ENCODE results near the gene EML4.
"Not testable (repeated sequence)": the region's sequence is repeated elsewhere in the genome, so short reads cannot be mapped to it uniquely, and the experiment has no call there.

EML4 gene

DNA sequence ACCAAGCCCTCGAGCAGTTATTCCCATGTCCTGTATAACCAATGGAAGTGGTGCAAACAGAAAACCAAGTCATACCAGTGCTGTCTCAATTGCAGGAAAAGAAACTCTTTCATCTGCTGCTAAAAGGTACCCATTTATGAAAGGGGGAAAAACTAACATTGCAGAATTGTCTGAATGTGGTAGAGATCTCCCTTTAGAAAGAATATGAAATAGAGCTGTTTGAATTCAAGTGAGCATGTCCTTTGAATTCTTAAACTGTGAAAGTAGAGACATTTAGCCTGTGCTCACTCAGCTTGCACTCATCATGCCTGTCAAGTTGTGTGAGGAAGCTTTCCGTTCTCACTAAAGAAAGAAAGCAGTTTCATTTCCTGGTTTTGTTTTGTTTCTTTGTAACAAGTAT, 87.4 kb downstream of the EML4 start:
- Histone ChIP-seq H3K27me3 (ENCODE audit: low read depth) (no peaks in the 10 kb centered on the region), H3K9me3 (no peaks in the 10 kb centered on the region), H3K4me1 (peaks cover 12% of the 10 kb centered on the region), H3K4me3 (no peak overlapping the region), H3K36me3 (replicated peaks) (no peaks in the 10 kb centered on the region)
- in situ Hi-C loops (cut with MboI; ENCODE audit: low sequenced_read_pairs): no loop called here
- no peak for DNase-seq (ENCODE audit: low spot score in 2 of 2)

DNA sequence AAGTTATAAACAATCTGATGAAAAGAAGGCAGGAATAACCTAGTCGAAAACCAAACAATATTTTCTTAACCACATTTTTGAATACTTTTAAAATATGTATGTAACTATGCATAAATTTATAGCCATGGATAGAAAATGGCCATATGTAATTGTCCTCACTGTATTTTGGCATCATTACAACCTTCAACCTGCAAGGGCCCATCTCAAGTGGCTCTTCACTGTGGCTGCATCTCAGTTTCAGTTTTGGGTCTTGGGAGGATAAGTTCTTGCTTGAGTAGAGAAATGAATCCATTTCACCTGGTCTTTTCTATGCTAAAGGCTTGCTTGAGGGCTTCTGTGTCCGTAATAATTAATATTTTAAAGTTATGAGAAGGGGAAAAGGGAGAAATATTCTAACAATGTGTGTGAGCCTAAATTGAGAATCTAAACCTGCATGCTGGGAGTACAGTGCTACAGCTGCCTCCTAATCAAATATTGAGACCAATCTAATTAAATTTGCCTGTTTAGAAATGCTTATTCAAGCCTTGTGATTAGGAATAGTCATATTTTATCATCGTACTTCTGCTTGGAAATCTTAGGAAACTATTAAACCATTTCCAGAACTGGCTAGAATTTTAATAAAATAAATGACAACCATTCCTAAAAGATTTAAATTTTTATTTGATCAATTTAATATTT, 92.5 kb downstream of the EML4 start:
- DNase-seq (ENCODE audit: low spot score in 2 of 2): no peak
- H3K27me3 ChIP-seq (ENCODE audit: low read depth): no peaks in the 10 kb centered on the region
- in situ Hi-C loops (cut with MboI; ENCODE audit: low sequenced_read_pairs): no loop called here

DNA sequence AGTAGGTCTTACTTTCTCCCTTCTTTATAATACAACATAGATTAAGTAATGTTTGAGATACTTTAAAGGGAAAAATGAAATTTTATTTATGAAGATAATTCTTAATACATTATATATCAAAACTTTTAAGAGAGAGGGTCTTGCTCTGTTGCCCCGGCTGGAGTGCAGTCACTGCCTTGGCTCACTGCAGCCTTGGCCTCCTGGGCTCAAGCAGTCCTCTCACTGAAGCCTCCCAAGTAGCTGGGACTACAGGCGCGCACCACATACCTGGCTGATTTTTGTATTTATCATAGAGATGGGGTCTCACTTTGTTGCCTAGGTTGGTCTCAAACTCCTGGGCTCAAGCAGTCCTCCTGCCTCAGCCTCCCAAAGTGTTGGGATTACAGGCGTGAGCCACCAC, 97.1 kb downstream of the EML4 start:
- no peak for DNase-seq (ENCODE audit: low spot score in 2 of 2)
- Histone ChIP-seq H3K4me1 (no peaks in the 10 kb centered on the region), H3K27me3 (ENCODE audit: low read depth) (no peaks in the 10 kb centered on the region), H3K9me3 (no peaks in the 10 kb centered on the region), H3K4me3 (no peak overlapping the region), H3K36me3 (replicated peaks) (no peaks in the 10 kb centered on the region; the same call in 1 of the 2 replicates)
- in situ Hi-C loops (cut with MboI; ENCODE audit: low sequenced_read_pairs): no loop called here

More for the DNA sequence above, 92.5 kb downstream of the EML4 start:
- no peak overlapping the region for H3K4me3 ChIP-seq
- no peaks in the 10 kb centered on the region for H3K4me1 ChIP-seq
- no peaks in the 10 kb centered on the region; the same call in 1 of the 2 replicates for H3K36me3 ChIP-seq (replicated peaks)
- H3K9me3 ChIP-seq: no peaks in the 10 kb centered on the region

DNA sequence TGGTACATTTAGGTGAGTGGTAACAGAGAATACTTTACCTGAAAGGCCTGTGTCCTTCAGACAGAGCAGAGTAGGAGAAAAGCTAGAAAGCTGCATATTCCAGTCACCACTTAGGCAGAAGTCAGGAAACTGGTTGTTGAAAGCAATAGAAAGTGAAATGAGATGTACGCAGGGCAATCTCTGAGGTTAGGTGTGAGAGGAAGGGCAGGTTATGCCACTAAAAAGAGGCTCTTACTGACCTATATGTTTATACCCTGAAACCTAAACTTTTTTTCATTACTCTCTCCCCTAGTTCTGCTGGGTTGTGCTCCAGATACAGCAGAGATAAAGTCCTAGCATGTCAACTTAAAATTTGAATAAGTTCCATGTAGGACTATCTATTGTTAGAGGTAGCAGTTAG, 98.4 kb downstream of the EML4 start:
- in situ Hi-C loops (cut with MboI; ENCODE audit: low sequenced_read_pairs): no loop called here
- DNase-seq (ENCODE audit: low spot score in 2 of 2): no peak
- Histone ChIP-seq H3K4me1 (no peaks in the 10 kb centered on the region), H3K36me3 (replicated peaks) (no peaks in the 10 kb centered on the region; the same call in 1 of the 2 replicates), H3K9me3 (no peaks in the 10 kb centered on the region), H3K27me3 (ENCODE audit: low read depth) (no peaks in the 10 kb centered on the region), H3K4me3 (no peak overlapping the region)

DNA sequence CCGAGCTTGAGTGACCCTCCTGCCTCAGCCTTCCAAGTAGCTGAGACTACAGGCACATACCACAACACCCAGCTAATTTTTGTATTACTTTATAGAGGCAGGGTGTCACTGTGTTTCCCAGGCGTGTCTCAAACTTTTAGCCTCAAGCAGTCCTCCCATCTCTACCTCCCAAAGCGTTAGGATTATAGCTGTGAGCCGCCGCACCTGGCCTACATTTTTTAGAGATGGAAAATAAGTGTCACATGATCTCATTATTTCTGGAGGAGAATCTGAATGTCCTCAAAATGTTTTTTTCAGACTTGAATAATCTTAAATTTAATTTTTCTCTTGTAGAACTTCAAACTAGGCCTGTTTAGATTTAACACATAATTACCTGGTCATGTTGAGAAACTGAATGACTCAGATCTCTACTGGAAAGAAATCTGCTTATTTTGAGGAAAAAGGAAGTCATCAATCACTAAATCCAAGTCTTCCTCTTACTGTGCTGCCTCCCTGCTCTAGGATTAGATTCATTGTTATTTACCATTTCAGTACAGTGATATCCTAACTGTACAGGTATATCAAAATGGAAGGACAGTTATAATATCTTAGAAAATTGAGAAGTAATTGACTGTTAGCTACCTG, 99.5 kb downstream of the EML4 start:
- Histone ChIP-seq H3K36me3 (replicated peaks) (no peaks in the 10 kb centered on the region; the same call in 1 of the 2 replicates), H3K4me1 (peaks cover 7% of the 10 kb centered on the region; the same call in 1 of the 2 replicates), H3K4me3 (no peak overlapping the region), H3K9me3 (no peaks in the 10 kb centered on the region), H3K27me3 (ENCODE audit: low read depth) (no peaks in the 10 kb centered on the region)
- DNase-seq (ENCODE audit: low spot score in 2 of 2): no peak
- in situ Hi-C loops (cut with MboI; ENCODE audit: low sequenced_read_pairs): no loop called here

DNA sequence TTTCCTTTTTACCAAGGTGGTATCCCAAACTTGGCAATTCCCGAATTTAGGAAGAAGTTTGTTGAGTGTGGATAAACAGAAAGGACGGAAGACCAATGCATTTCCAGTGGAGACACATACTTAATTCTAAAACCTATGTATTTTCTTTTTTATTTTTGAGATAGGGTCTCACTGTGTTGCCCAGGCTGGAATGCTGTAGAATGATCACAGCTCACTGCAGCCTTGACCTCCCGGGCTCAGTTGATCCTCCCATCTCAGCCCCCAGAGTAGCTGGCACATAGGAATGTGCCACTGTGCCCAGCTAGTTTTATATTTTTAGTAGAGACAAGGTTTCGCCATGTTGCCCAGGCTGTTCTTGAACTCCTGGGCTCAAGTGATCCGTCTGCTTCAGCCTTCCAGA, 101.6 kb downstream of the EML4 start:
- in situ Hi-C loops (cut with MboI; ENCODE audit: low sequenced_read_pairs): no loop called here
- H3K4me1 ChIP-seq: peaks cover 8% of the 10 kb centered on the region; the same call in 1 of the 2 replicates
- no peaks in the 10 kb centered on the region for H3K9me3 ChIP-seq
- DNase-seq (ENCODE audit: low spot score in 2 of 2): no peak
- no peak overlapping the region for H3K4me3 ChIP-seq
- H3K27me3 ChIP-seq (ENCODE audit: low read depth): no peaks in the 10 kb centered on the region
- H3K36me3 ChIP-seq (replicated peaks): no peaks in the 10 kb centered on the region

DNA sequence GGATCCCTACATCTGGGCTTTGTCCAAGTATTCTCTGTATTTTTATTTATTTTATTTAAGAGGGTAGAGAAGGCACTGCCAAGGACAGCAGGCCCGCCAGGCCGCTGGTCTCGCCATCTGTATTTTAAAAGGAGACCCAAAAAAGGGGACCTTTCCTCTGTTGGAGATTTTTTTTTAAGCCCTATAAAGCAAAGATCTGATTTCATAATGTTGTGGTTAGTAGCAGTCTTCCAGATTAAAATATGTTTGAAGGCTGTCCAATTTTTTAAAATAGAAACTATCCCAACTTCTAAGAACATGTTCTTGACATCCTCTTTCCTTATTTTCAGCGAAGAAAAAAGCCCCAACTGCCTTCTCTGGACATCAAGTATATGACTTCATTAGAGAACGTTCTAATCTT, 102.1 kb downstream of the EML4 start:
- H3K9me3 ChIP-seq; in situ Hi-C loops (cut with MboI; ENCODE audit: low sequenced_read_pairs); H3K36me3 ChIP-seq (replicated peaks); DNase-seq (ENCODE audit: low spot score in 2 of 2); H3K4me3 ChIP-seq; H3K27me3 ChIP-seq (ENCODE audit: low read depth); H3K4me1 ChIP-seq: not testable (repeated sequence)

DNA sequence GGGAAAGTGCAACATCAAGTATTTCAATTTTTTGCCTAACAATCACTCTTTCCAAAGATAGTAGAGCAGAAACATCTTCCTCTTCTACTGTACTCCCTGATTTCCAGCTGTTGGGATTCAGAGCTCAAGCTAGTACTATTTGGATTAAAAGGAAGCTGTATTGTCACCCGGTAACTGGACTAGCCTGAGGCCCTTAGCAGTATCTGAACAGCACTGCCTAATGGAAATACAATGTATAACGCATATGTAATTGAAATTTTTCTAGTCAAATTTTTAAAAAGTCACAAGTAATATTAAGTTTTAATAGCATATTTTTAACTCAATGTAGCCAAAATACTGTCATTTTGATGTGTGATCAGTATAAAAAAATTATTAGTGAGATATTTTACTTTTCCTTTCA, 105.7 kb downstream of the EML4 start:
- in situ Hi-C loops (cut with MboI; ENCODE audit: low sequenced_read_pairs): no loop called here
- no peaks in the 10 kb centered on the region for H3K36me3 ChIP-seq (replicated peaks)
- H3K4me3 ChIP-seq: no peak overlapping the region

DNA sequence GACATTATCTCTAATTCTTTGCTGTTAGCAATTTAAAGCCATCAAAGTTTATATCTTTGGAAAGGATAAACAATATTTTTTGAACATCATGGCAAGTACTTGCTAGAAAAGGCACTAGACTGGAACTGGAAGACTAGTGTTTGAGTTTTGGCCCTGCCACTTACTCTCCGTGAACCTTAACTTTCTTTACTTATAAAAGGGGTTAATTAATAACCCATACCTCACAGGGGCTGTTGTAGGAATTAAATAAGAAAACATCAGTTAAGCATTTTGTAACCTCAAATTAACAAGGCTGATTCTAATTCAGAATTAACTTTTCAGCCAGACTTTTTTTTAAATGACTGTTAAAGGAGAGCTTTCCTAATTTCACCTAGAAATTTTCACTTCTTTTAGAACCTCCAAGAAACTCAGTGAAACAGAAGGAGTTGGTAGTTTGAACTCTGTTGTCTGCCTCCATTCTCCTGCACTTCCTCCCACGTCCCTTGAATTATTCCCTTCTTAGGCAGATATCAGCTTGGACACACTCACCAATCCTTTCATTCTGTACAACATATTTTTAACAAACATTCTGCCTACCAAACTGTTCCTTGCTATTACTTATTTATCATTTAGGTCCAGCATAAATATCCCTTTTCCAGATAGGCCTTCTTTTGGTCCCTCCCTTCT, 112.4 kb downstream of the EML4 start:
- DNase-seq (ENCODE audit: low spot score in 2 of 2): no peak
- Histone ChIP-seq H3K36me3 (replicated peaks) (peaks cover 10% of the 10 kb centered on the region; the same call in 1 of the 2 replicates), H3K9me3 (no peaks in the 10 kb centered on the region), H3K27me3 (ENCODE audit: low read depth) (no peaks in the 10 kb centered on the region), H3K4me1 (no peaks in the 10 kb centered on the region), H3K4me3 (no peak overlapping the region)
- in situ Hi-C loops (cut with MboI; ENCODE audit: low sequenced_read_pairs): no loop called here

More for the DNA sequence above, 105.7 kb downstream of the EML4 start:
- no peaks in the 10 kb centered on the region for H3K27me3 ChIP-seq (ENCODE audit: low read depth)
- no peak for DNase-seq (ENCODE audit: low spot score in 2 of 2)
- H3K4me1 ChIP-seq: peaks cover 8% of the 10 kb centered on the region; the same call in 1 of the 2 replicates
- H3K9me3 ChIP-seq: no peaks in the 10 kb centered on the region

DNA sequence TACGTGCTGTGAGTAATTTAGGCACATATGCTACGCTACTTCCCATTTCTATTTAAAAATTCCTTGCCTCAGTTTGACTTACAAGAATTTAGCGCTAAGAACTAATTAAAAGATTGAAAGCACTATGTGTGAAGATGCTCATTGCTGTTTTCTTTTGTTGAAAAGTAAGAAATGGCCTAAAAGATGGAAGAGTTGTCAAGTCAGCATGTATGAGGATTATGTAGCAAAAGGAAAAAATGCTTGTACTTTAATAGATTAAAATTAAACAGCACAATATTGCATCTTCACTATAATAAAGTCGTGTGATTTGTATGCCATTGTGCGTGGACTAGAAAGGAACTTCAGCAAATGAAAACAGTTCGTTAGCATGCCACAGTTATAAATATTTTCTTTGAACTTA, 114.9 kb downstream of the EML4 start:
- no peaks in the 10 kb centered on the region for H3K27me3 ChIP-seq (ENCODE audit: low read depth)
- no peaks in the 10 kb centered on the region for H3K4me1 ChIP-seq
- H3K36me3 ChIP-seq (replicated peaks): peaks cover 13% of the 10 kb centered on the region; the same call in 1 of the 2 replicates
- H3K9me3 ChIP-seq: no peaks in the 10 kb centered on the region
- in situ Hi-C loops (cut with MboI; ENCODE audit: low sequenced_read_pairs): no loop called here
- no peak for DNase-seq (ENCODE audit: low spot score in 2 of 2)
- H3K4me3 ChIP-seq: no peak overlapping the region

DNA sequence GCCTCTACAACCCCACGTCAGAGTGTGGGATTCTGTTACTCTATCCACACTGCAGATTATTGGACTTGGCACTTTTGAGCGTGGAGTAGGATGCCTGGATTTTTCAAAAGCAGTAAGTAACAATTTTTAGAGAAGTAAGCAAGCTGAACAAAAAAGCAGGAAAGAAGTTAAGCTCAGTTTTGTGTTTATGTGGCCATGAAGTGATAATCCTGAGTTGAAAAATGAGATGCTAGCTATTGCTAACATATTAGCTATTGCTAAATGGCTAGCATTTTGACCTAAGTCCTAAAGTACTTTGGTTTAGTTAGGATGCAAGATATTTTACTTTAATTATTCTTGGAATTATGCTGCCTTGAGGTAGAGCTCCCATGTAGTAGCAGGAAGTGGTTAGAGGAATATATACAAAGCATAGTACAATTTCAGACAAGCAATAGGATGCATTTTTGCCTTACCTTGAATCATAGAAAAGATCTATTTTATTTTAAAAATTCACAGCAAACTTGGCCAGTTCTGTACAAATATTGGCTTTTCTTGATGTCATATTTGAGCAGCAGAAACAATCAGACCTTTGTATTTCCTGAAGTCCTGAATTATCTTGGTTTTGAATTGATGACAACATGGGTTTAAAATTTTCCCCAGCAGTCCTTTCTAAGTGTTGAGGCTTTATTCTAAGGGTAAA, 117.3 kb downstream of the EML4 start:
- Histone ChIP-seq H3K4me3 (no peak overlapping the region), H3K4me1 (no peaks in the 10 kb centered on the region), H3K27me3 (ENCODE audit: low read depth) (no peaks in the 10 kb centered on the region), H3K9me3 (no peaks in the 10 kb centered on the region), H3K36me3 (replicated peaks) (peaks cover 9% of the 10 kb centered on the region; the same call in 1 of the 2 replicates)
- in situ Hi-C loops (cut with MboI; ENCODE audit: low sequenced_read_pairs): no loop called here
- no peak for DNase-seq (ENCODE audit: low spot score in 2 of 2)

DNA sequence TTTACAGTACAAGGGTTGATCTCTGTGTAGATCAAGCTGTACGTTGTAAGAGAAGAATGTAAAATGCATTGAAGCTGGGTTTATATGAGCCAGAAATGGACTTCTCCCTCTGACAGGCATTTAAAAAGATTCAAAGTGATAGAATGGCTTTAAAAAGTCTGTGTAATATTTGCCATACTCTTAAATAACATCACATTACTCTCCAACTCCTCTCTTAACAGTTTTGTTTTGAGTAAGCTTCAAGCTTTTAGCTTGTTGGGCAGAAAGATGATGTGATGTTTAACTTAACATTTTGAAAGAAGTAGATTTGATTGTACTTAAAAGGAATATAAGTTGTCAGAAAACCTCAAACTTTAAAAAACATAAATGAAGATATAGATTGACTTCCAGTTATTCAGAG, 119.7 kb downstream of the EML4 start:
- no peaks in the 10 kb centered on the region for H3K27me3 ChIP-seq (ENCODE audit: low read depth)
- peaks cover 9% of the 10 kb centered on the region for H3K36me3 ChIP-seq (replicated peaks)
- H3K4me1 ChIP-seq: no peaks in the 10 kb centered on the region
- in situ Hi-C loops (cut with MboI; ENCODE audit: low sequenced_read_pairs): no loop called here
- no peak for DNase-seq (ENCODE audit: low spot score in 2 of 2)
- H3K9me3 ChIP-seq: no peaks in the 10 kb centered on the region
- no peak overlapping the region for H3K4me3 ChIP-seq

DNA sequence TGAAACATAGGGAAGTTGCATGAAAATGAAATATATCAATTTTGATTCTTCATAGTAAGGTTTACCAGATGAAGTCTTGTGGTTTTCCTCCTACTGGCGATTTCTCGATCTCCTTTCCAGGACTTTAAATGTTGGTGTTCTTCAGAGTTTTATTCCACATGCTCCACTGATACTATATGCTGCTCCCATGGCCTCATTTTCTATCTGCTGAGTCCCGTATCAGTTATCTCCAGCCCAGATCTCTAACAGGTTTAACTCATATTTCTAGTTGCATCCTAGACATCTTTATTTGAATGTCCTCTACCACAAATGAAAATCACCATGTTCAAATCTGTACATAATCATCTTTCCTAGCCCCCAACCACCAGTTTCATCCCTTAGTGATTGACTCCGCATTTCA, 120.1 kb downstream of the EML4 start:
- in situ Hi-C loops (cut with MboI; ENCODE audit: low sequenced_read_pairs): no loop called here
- no peak for DNase-seq (ENCODE audit: low spot score in 2 of 2)
- H3K9me3 ChIP-seq: no peaks in the 10 kb centered on the region
- H3K4me1 ChIP-seq: no peaks in the 10 kb centered on the region
- peaks cover 9% of the 10 kb centered on the region for H3K36me3 ChIP-seq (replicated peaks)
- no peaks in the 10 kb centered on the region for H3K27me3 ChIP-seq (ENCODE audit: low read depth)
- no peak overlapping the region for H3K4me3 ChIP-seq

DNA sequence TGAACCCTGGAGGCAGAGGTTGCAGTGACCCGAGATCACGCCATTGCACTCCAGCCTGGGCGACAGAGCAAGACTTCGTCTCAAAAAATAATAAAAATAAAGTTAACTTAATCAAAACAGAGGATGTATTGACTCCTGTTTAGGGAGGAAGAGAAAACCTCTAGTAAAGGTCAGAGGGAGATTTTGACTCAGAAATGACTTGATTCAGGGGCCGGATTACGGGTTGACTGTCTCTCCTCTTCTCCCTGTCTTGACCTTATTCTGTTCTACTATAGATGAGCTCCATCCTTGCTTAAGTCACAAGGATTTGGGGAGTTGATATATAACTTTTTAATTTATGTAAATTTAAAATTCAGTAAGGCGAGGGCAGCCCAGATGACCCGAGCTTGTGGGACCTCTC, 120.9 kb downstream of the EML4 start:
- Histone ChIP-seq H3K9me3 (no peaks in the 10 kb centered on the region), H3K27me3 (ENCODE audit: low read depth) (no peaks in the 10 kb centered on the region), H3K4me1 (no peaks in the 10 kb centered on the region), H3K36me3 (replicated peaks) (peaks cover 10% of the 10 kb centered on the region), H3K4me3 (no peak overlapping the region)
- DNase-seq (ENCODE audit: low spot score in 2 of 2): no peak
- in situ Hi-C loops (cut with MboI; ENCODE audit: low sequenced_read_pairs): no loop called here
